ENCODE measurements around the gene CR1.

GRCh38 chr1:207463021-207463420 lies 32.9 kb upstream of the CR1 start:
- no peak for TF ChIP-seq CTCF (IDR thresholded peaks at IDR 0.05)
- no peak for TF ChIP-seq POLR2A (IDR thresholded peaks at IDR 0.05)

All from right lobe of liver (tissue), 4 donors.